AG08396 (cell line): ENCODE measurements around the gene ANO6.
"Not testable (repeated sequence)": the region's sequence is repeated elsewhere in the genome, so short reads cannot be mapped to it uniquely, and the experiment has no call there.

ENCODE experiments used
- DNase-seq: peaks from one replicate; pipeline ENCODE4 v3.0.0; 2012; ENCODE audit warnings: low spot score, mixed read lengths

Gene ANO6

GRCh38 chr12:45348311-45348710, 132.4 kb downstream of the ANO6 start:
- DNase-seq, result no peak

DNA sequence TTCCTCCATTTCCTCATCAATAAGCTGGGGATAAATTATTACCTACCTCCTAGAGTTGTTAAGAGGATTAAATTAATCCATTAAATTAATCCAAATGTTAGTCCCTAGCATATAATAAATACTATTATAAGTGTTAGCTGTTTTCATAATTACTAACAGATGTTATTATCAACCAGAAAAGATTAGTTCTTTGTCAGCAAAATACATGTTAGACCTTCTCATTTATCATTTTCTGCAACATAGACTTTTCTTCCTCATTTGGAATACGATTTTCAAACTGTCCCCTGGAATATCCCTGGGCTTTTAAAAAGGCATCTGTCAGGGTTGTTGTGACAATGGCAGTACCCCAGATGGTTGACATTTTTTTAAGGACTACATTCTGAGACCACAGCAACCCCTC, 133.1 kb downstream of the ANO6 start:
- DNase-seq, result no peak

GRCh38 chr12:45349916-45350315, 134.0 kb downstream of the ANO6 start:
- DNase-seq, result no peak

DNA sequence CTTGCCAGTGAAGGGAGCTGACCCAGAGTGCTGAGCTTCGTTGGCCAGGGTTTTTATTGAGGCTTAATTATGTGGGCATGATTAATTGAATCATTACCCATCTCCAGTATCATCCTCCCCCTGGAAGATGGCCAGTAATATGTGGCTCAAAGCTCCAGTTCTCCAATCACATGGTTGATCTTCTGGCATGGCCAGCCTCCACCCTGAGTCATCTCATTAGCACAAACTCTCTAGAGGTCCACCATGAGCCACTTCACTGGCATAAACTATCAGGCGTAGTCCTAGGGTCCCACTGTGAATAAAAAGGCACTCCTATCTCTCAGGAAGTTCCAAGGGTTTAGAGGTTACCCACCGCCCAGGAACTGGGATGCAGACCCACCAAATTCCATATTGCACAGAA, 135.0 kb downstream of the ANO6 start:
- DNase-seq, result no peak

DNA sequence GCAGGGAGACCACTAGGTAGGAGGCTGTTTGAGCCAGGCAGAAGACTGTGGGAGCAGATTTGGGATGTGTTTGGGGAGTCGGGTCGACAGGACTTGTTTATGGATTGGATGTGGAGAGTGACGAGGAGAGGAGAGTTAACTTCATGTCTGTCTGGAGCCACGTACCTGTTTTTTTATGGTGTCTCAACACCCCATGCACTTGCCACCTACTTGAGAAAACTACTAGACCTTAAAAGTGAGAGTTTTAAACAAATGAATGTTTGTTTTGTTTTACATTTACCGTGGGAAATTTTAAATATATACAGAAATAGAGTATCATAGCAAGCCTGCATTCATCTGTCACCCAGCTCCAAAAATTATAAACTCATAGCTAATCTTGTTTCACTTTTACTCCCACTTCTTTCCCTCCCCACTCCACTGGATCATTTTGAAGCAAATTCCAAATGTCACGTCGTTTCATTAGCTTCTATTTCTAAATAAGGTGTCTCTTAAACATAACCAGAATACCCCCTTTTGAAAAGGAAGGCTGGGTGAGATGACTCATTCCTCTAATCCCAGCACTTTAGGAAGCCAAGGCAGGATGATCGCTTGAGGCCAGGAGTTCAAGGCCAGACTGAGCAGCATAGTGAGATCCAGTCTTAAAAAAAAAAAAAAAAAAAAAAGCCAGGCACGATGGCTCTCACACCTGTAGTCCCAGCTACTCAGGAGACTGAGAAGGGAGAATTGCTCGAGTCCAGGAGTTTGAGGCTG, 136.2 kb downstream of the ANO6 start:
- DNase-seq, result no peak

- no peak for DNase-seq
Observed at GRCh38 chr12:45353944-45354343, 138.0 kb downstream of the ANO6 start.

DNA sequence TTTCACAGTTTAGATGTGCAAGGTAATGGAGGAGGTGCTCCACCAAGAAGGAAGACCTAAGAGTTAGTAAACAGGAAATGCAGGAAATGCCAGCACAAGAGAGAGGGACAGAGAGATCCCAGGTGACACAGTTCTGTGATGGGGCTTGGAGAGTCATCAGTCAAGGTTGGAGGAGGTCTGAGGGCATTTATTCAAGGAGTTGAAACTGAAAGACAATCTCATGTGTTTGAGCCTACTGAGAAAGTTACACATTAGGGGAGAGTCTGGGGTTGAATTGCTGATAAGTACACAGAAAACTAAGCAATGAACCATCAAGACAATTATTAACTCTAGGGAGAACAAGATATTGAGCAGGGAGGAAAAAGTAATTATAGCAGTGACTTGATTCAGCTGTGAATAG, 138.5 kb downstream of the ANO6 start:
- DNase-seq, result no peak

- DNase-seq, result no peak
Observed at GRCh38 chr12:45355730-45356129, 139.8 kb downstream of the ANO6 start.

- DNase-seq, result no peak
Observed at GRCh38 chr12:45356822-45357538, 141.1 kb downstream of the ANO6 start.

DNA sequence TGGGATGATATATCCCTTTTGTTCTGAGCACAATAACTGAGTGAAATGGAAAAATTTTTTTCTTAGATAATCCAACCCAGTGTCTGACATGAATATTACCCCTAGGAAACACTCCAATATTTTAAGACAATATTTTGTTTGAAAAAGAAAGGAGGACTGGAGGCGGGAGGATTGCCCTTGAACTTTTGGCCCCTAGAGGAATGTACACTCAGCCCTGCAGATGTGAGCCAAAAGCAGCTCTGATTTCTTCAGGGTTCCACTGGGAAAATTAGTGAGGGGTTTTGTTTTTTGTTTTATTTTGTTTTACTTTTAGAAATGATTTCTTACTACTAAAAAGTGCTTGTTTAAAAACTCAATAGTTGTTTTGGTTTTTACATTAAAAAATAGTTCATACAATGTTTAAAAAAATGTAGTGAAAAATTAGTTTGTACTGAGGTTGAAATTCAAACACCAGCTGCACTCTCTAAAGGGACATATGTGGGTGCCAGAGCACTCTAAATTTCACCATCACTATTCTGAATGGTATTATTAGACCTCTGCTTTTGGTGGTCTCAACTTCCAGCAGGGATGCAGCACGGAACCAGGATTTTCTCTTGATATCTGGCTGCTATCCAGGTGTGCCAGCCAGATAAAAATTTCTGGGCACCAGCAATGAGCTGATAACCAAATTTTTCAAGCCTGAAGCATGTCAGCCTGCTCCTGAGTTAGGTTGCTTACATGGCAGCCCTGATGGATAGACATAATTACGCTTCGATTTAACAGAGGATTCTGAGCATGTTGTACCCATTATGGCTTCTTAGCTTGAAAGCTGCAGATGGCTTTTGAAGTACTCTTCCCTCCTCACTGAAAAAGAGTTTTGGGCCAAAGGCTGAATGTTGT, 141.9 kb downstream of the ANO6 start:
- no peak for DNase-seq

- DNase-seq, result no peak
Observed at GRCh38 chr12:45362291-45362690, 146.4 kb downstream of the ANO6 start.

DNA sequence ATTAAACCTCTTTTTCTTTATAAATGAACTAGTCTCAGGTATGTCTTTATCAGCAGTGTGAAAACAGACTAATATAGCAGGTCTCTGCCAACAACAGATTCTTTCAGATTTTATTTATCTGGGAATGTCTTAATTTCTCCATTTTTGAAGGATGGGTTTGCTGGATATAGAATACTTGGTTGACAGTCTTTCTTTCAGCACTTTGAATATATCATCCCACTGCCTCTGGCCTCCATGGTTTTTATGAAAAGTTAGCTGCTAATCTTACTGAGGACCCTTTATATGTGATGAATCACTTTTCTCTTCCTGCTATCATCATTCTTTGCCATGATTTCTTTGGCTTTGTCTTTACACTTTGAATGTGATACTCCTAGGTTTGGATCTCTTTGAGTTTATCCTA, 148.0 kb downstream of the ANO6 start:
- no peak for DNase-seq

- peak; percentile 43 for DNase-seq
Observed at GRCh38 chr12:45368841-45369489, 153.1 kb downstream of the ANO6 start.

- DNase-seq, result no peak
Observed at GRCh38 chr12:45377815-45378214, 161.9 kb downstream of the ANO6 start.

DNA sequence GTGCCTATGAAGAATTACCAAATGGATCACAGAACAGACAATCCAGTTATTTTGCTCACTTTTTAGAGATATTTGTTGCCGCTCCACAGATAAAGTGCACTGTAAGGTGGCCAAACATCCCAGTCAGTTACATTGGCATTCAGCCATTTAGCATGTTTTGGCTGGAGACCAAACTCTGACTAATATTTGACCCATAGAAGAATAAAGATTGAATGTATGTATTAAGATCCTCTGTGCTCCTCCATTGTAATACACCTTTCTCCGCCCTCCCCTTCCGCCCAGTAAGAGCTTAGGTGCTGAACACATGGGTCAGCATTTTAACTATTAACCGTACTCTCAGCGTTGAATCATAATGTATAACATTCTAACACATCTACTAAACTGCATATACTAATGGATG, 163.4 kb downstream of the ANO6 start:
- DNase-seq, result no peak

DNA sequence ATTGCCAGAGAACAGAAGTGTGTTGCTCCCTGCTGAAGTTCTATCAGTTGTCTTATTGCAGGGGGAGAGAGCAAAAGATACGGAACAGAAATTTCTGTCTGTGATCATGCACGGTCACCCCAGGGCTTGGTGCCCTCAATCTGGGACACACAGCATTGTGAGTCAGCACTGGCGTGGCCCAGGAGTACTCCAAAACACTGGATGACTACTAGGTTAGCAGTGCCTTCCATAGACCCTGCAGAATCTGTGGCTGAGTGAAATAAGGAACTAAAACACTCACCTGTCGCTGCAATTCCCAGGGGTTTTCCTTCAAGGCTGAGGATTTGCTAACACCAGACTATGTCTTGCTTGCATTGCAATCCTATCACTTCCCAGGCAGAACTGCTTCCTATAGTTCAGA, 165.5 kb downstream of the ANO6 start:
- peak; percentile 11 for DNase-seq

- DNase-seq, result peak; percentile 59
Observed at GRCh38 chr12:45388545-45388944, 172.7 kb downstream of the ANO6 start.

- no peak for DNase-seq
Observed at GRCh38 chr12:45389426-45389825, 173.5 kb downstream of the ANO6 start.

GRCh38 chr12:45397499-45397898, 181.6 kb downstream of the ANO6 start:
- DNase-seq, result not testable (repeated sequence)

DNA sequence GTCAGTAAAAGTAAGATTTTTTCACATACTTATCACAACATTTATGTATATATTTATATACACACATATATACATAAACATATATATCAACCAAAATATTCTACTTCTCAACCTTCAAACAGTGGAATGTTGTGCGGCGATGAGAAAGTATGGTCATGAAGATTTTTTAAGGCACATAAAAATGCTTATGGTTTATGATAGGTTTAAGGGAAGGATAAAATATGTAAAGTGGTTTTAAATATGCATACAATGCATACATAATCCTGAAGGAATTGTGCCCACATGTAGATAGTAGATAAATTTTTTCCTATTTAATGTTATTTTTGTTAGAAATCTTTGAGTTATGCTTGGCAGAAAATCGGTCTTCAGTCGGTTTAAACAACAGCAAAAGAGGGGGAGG, 182.7 kb downstream of the ANO6 start:
- no peak for DNase-seq

- no peak for DNase-seq
Observed at GRCh38 chr12:45400991-45401390, 185.1 kb downstream of the ANO6 start.

DNA sequence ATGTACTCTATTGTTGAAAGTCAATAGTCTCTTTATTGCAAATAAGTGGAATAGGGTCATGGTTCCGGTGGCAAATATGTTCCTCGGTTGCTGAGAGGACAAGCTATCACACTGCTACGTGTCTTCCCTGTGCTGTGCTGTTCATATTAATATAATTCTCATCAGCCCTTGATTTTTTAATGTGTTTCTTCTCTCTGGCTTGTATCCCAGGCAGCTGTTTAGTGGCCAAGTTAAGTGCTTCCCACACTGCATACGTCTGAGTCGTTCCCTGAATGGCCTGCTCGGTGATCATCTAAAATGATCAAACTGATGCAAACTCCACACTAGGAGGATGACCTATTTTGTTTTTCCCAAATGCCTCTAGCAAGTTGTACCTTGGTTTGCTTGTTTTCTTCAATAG, 186.4 kb downstream of the ANO6 start:
- no peak for DNase-seq
